ENCODE measurements around the gene ADAMTS7.
"Not testable (repeated sequence)": the region's sequence is repeated elsewhere in the genome, so short reads cannot be mapped to it uniquely, and the experiment has no call there.

DNA sequence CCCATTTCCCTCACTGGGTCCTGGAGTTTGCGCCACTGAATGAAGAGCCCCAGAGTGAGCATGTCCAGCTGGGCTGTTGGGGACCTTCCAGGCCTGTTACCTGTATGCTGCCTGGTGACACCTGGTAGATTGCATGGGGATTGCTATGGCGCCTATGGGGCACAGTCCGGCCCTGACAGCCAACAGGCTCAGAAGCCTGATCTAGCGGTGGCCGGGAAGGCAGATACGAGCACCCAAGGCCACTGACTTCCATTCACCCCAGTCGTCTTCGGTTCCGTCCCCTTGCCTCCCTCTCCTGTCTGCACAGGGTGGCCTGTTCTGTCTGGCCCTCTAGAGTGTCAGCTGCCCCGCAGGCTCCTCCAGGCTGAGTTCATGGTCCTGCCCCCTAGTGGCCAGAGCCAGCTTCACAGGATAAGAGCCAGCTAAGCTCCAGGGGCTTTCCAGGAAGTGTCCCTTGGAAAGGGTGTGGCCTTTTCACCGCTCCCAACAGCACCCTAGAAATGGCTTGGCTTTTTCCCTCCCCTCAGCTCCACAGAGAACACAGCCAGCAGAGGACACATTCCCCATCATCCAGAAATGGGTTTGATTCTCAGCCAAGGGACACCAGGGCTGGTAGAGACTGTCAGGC is 73.2 kb downstream of the ADAMTS7 start:
- not testable (repeated sequence) for TF ChIP-seq CTCF (tag by site-specific recombination; IDR thresholded peaks at IDR 0.05); ZBTB21 (tag by site-specific recombination; IDR thresholded peaks at IDR 0.05); KLF17 (tag by site-specific recombination; IDR thresholded peaks at IDR 0.05); ZNF529 (tag by site-specific recombination; IDR thresholded peaks at IDR 0.05; ENCODE audit: insufficient replicate concordance); BCL11A (tag by site-specific recombination; IDR thresholded peaks at IDR 0.05; ENCODE audit: low read depth); ZFP69B (tag by site-specific recombination; IDR thresholded peaks at IDR 0.05)
